HCT116 (cell line): ENCODE results near the gene DDA1. TPM values are rescaled to one million over a fixed set of nuclear protein-coding genes. Genes with fewer than 3 reads are reported as not detected.

ENCODE experiments used
- ATAC-seq: fragments of 200-7000 bp; cut with Tn5 transposase; 2 replicates; pipeline ENCODE4 v1.9.1; 2020; ENCODE audit warnings: mild to moderate bottlenecking, moderate library complexity
- BruUV-seq: library from RNA; stranded (reverse); fragments of 400-500 nt; replicated peaks from 2 replicates; lab custom pipeline; 2021; lab: Mats Ljungman, UMichigan
- CTCF ChIA-PET: fragments of 300-600 bp; sonication (Branson Sonifier 250); formaldehyde crosslinking; loops from one replicate; lab custom pipeline; 2021; ENCODE audit warnings: antibody characterized with exemption; lab: Charles Lee
- POLR2A ChIA-PET: fragments of 300-600, 350-600 bp; sonication (Branson Sonifier 250); formaldehyde crosslinking; loops from one replicate; lab custom pipeline; 2021; ENCODE audit warnings: antibody characterized with exemption; lab: Charles Lee
- RAD21 ChIA-PET, 2 experiments: fragments of 300-600 bp; sonication (Branson Sonifier 250); formaldehyde crosslinking; loops; one replicate each; lab custom pipeline; 2023; ENCODE audit warnings: low total read pairs in 2 of 2; ENCODE audit not compliant: uncharacterized antibody in 2 of 2, unreplicated experiment in 2 of 2, low non-redundant PET in 1 of 2; lab: Charles Lee
- DNase-seq: peaks from one replicate; pipeline ENCODE4 v3.0.0-alpha.2; 2010; ENCODE audit warnings: low read depth, low spot score
- H2AFZ ChIP-seq: fragments of 200-600 bp; shearing (Covaris generic), sonication (generic); 2 replicates; pipeline ENCODE4 v1.6.1; 2017; ENCODE audit warnings: low read depth, mixed run types, mixed read lengths, antibody characterized with exemption, low read length; ENCODE audit not compliant: poor library complexity, severe bottlenecking
- H3K27ac ChIP-seq: 2 replicates; pipeline ENCODE4 v1.5.1; 2012; ENCODE audit warnings: low read depth, low read length
- H3K27me3 ChIP-seq: fragments of 200-600 bp; sonication (generic); 2 replicates; pipeline ENCODE4 v1.6.1; 2016; ENCODE audit warnings: mixed run types, low read length, mixed read lengths; ENCODE audit not compliant: insufficient read depth
- H3K36me3 ChIP-seq, 2 experiments: fragments of 200-500 bp in 1 of 2; fragments of 200-600 bp in 1 of 2; sonication (Bioruptor generic) in 1 of 2; sonication (generic) in 1 of 2; 2 replicates each; pipeline versions ENCODE4 v1.5.1 to v1.6.1; 2014 to 2016; ENCODE audit warnings: low read length in 2 of 2, inconsistent platforms in 1 of 2, mixed read lengths in 1 of 2, mixed run types in 1 of 2; ENCODE audit not compliant: insufficient read depth in 2 of 2, control insufficient read depth in 1 of 2
- H3K4me1 ChIP-seq, 2 experiments: fragments of 200-600 bp in 1 of 2; sonication (generic) in 1 of 2; 2 replicates each; pipeline versions ENCODE4 v1.5.1 to v1.6.1; 2012 to 2017; ENCODE audit warnings: low read length in 2 of 2, inconsistent platforms in 1 of 2, mild to moderate bottlenecking in 1 of 2, mixed read lengths in 1 of 2, mixed run types in 1 of 2, moderate library complexity in 1 of 2; ENCODE audit not compliant: insufficient read depth in 2 of 2, control insufficient read depth in 1 of 2
- H3K4me2 ChIP-seq: fragments of 200-600 bp; sonication (generic); 2 replicates; pipeline ENCODE4 v1.6.1; 2017; ENCODE audit warnings: mixed run types, low read length, mixed read lengths
- H3K4me3 ChIP-seq, 2 experiments: fragments of 200-600 bp in 1 of 2; sonication (generic) in 1 of 2; replicated peaks in 1 of 2; 2 replicates each; pipeline ENCODE4 v1.5.1; 2011 to 2016; ENCODE audit warnings: low read length in 2 of 2, control low read depth in 1 of 2, low read depth in 1 of 2, mild to moderate bottlenecking in 1 of 2, mixed read lengths in 1 of 2, mixed run types in 1 of 2
- H3K79me2 ChIP-seq: fragments of 200-600 bp; sonication (generic); 2 replicates; pipeline ENCODE4 v1.6.1; 2017; ENCODE audit warnings: mild to moderate bottlenecking, mixed run types, low read length, moderate library complexity, mixed read lengths; ENCODE audit not compliant: insufficient read depth
- H3K9ac ChIP-seq: fragments of 200-600 bp; sonication (generic); 2 replicates; pipeline ENCODE4 v1.6.1; 2016; ENCODE audit warnings: low read length, mixed read lengths
- H3K9me2 ChIP-seq: fragments of 200-600 bp; sonication (generic), shearing (Covaris generic); 2 replicates; pipeline ENCODE4 v1.6.1; 2017; ENCODE audit warnings: mixed run types, mild to moderate bottlenecking, moderate library complexity; ENCODE audit not compliant: insufficient read depth
- H3K9me3 ChIP-seq, 2 experiments: fragments of 200-500 bp in 1 of 2; fragments of 200-600 bp in 1 of 2; sonication (Bioruptor generic) in 1 of 2; sonication (generic) in 1 of 2; 2 replicates each; pipeline ENCODE4 v1.6.1; 2014 to 2017; ENCODE audit warnings: low read length in 2 of 2, mixed read lengths in 2 of 2, inconsistent platforms in 1 of 2, low read depth in 1 of 2, mild to moderate bottlenecking in 1 of 2, mixed run types in 1 of 2, moderate library complexity in 1 of 2; ENCODE audit not compliant: control insufficient read depth in 1 of 2, insufficient read depth in 1 of 2
- H4K20me1 ChIP-seq: fragments of 200-600 bp; sonication (generic), shearing (Covaris generic); 2 replicates; pipeline ENCODE4 v1.6.1; 2017; ENCODE audit warnings: mixed run types, mild to moderate bottlenecking, moderate library complexity; ENCODE audit not compliant: insufficient read depth
- CBX3 ChIP-seq: IDR thresholded peaks from 2 replicates; pipeline ENCODE4 v1.6.1; 2012; ENCODE audit warnings: low read depth
- EGR1 ChIP-seq: IDR thresholded peaks from 2 replicates; pipeline ENCODE4 v1.6.1; 2012; ENCODE audit warnings: low read depth
- EZH2 ChIP-seq: fragments of 200-600 bp; sonication (generic); IDR thresholded peaks from 2 replicates; pipeline ENCODE4 v1.6.1; 2017; ENCODE audit warnings: antibody characterized with exemption, mixed run types
- JUND ChIP-seq: IDR thresholded peaks from 2 replicates; pipeline ENCODE4 v1.6.1; 2012
- MAX ChIP-seq: IDR thresholded peaks from 2 replicates; pipeline ENCODE4 v1.6.1; 2012
- POLR2A ChIP-seq: IDR thresholded peaks from 2 replicates; pipeline ENCODE4 v1.7.0; 2011; ENCODE audit warnings: borderline replicate concordance; ENCODE audit not compliant: insufficient read depth, insufficient read length; ENCODE audit errors: extremely low read depth
- RAD21 ChIP-seq: IDR thresholded peaks from 2 replicates; pipeline ENCODE4 v1.6.1; 2012; ENCODE audit warnings: low read depth, mild to moderate bottlenecking
- REST ChIP-seq: IDR thresholded peaks from 2 replicates; pipeline ENCODE4 v1.6.1; 2012; ENCODE audit warnings: low read depth
- SIN3A ChIP-seq: IDR thresholded peaks from 2 replicates; pipeline ENCODE4 v1.6.1; 2012; ENCODE audit warnings: low read depth
- SP1 ChIP-seq: IDR thresholded peaks from 2 replicates; pipeline ENCODE4 v1.6.1; 2012; ENCODE audit warnings: low read depth
- YY1 ChIP-seq: IDR thresholded peaks from 2 replicates; pipeline ENCODE4 v1.6.1; 2011; ENCODE audit warnings: low read length, low read depth, moderate library complexity, mild to moderate bottlenecking; ENCODE audit not compliant: insufficient replicate concordance; ENCODE audit errors: extremely low read depth
- ZNF274 ChIP-seq: fragments of 200-500 bp; sonication (Bioruptor generic); IDR thresholded peaks from 2 replicates; pipeline ENCODE4 v1.6.1; 2014; ENCODE audit warnings: mild to moderate bottlenecking, low read depth, low read length, inconsistent platforms
- intact Hi-C: fragments of 100-400 bp; cut with micrococcal nuclease; formaldehyde crosslinking; loops from 2 replicates; pipeline ENCODE4 v1.10.0; 2022
- total RNA-seq: library from RNA; stranded (reverse); gene quantifications from one replicate; pipeline ENCODE4 v1.2.1, GENCODE V29; 2021; ENCODE audit not compliant: unreplicated experiment

The DDA1 gene
- total RNA-seq, 1 experiment from 2014 or later, result 68.6 TPM

GRCh38 chr19:17262557-17262956, 46.8 kb upstream of the DDA1 start:
- POLR2A ChIA-PET, result no interaction called here
- no peaks in the 10 kb centered on the region for H3K9me2 ChIP-seq
- no peak for DNase-seq
- no peaks in the 10 kb centered on the region for H3K9me3 ChIP-seq
- H2AFZ ChIP-seq, result no peak overlapping the region
- intact Hi-C loops, result no loop called here
- no peaks in the 10 kb centered on the region for H3K27me3 ChIP-seq
- H3K27ac ChIP-seq, result no peak overlapping the region
- RAD21 ChIA-PET, result no interaction called here
- peaks cover 0 to 8% of the 10 kb centered on the region in 2 experiments; a peak in 3 of 4 replicates for H3K4me1 ChIP-seq
- H4K20me1 ChIP-seq, result no peaks in the 10 kb centered on the region
- no peak overlapping the region for H3K4me2 ChIP-seq
- H3K36me3 ChIP-seq, result no peaks in the 10 kb centered on the region
- H3K79me2 ChIP-seq, result peaks cover 1% of the 10 kb centered on the region
- no peak for TF ChIP-seq SIN3A
- no peak for TF ChIP-seq JUND
- no peak for TF ChIP-seq RAD21
- no peak for TF ChIP-seq EZH2
- TF ChIP-seq EGR1, result no peak
- TF ChIP-seq MAX, result no peak
- no peak for TF ChIP-seq ZNF274
- TF ChIP-seq CBX3, result no peak
- TF ChIP-seq POLR2A, result no peak
- no peak for TF ChIP-seq REST
- TF ChIP-seq SP1, result no peak
- TF ChIP-seq YY1, result no peak
- no peak for ATAC-seq
- no TSS peak for BruUV-seq
- no peak overlapping the region for H3K9ac ChIP-seq
- CTCF ChIA-PET, result no interaction called here
- H3K4me3 ChIP-seq, result no peak overlapping the region
